ENCODE measurements around the gene GUCA2A.

GUCA2A gene

GRCh38 chr1:42130061-42130660, 34.4 kb downstream of the GUCA2A start:
- DNase-seq (ENCODE audit: low read depth) = no peak

- DNase-seq (ENCODE audit: low read depth) = no peak
Observed at GRCh38 chr1:42128964-42129363, 35.6 kb downstream of the GUCA2A start.

DNA sequence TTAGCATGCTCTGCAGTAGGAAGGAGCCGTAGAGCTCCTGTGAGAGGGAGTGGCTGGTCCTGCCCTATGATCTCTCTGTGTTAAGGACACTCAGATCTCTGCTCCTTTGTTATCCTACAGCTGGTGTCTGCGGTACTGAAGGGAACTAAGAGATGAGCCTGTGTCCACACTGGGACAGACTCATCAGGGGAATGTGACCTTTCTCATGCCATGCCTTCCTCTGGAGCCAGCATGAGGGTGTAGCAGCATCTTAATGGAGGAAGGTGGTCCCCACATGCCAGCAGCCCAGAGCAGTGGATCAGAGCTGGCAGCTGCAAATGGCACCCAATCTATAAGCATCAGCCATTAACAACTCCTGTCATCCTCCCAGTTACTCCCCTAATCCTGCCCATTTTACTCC, 36.0 kb downstream of the GUCA2A start:
- DNase-seq (ENCODE audit: low read depth) = no peak

GRCh38 chr1:42127767-42128166, 36.8 kb downstream of the GUCA2A start:
- DNase-seq (ENCODE audit: low read depth) = no peak

DNA sequence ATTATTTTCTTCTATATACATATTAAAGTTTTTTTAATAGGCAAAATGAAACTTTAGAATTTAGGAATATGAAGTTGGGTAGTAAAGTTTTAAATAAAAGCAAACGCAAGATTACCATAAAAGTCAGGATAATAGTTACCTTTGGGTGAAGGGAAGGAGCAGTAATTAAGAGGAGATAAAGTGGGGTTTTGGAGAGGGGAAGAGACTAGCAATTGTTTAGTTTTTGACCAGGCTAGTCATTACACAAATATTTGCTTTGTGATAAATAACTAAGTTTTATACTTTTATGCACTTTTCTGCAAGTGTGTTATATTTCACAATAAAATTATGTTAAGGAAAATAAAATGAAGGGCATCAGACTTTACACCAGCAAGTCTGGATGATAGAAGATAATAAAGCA, 39.0 kb downstream of the GUCA2A start:
- no peak for DNase-seq (ENCODE audit: low read depth)

DNA sequence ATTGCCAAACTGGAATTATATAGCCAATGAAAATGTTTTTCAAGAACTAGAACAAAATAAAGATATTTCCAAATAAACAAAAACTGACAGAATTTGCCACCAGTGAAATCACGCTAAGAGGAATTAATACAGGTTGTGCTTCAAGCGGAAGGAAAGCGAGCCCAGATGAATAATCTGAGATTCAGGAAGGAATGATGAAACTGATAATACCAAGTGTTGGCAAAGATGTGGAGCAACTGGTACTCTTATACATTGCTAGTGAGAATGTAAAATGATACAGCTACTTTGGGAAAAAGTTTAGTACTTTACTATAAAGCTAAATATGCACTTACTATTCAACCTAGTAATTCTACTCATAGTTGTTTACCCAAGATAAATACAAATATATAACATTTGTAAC, 42.1 kb downstream of the GUCA2A start:
- DNase-seq (ENCODE audit: low read depth) = no peak

DNA sequence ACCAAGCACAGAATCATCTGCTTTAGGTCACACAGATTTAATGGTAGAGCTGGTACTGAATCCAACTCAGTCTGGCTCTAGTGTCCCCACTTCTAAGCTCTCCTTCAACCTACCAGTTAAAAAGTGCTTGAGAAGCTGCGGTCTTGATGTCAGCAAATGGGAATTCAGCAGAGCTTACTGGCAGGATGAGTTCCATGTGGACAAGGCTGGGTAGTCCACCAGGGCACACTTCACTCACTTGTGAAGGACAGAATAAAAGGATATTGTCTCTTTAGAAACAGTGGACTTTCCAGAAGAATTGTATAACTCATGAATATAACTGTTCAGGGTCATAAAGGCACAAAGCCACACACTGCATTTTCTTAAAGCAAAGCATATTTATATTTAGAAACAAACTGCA, 46.4 kb downstream of the GUCA2A start:
- no peak for DNase-seq (ENCODE audit: low read depth)

DNA sequence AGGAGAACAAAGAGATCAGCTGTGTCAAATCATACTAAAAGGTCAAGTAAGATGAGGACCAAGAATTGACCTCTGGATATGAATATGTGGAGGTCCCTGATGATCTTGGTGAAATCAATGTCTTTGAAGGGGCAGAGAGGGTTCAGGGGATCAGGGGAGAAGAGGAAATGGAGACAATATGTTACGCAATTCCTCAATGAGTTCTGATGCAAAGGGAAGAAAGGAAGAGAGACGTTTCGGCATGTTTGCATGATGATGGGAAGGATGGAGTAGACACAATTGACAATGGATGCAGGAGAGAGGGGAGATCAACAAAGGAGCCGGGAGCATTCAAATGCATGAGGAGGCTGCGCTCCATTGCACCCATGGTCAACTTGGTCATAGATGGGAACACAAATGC, 47.3 kb downstream of the GUCA2A start:
- DNase-seq (ENCODE audit: low read depth) = no peak

GRCh38 chr1:42114229-42114628, 50.3 kb downstream of the GUCA2A start:
- no peak for DNase-seq (ENCODE audit: low read depth)
